HG02610 (cell line): ENCODE data around the gene CD44.
A peak's percentile ranks its signal among the peaks of the same experiment; 100 is the strongest.

ENCODE experiments used
- ATAC-seq: cut with Tn5 transposase; IDR thresholded peaks from one replicate; pipeline ENCODE4 v1.9.1; 2021; ENCODE audit warnings: mild to moderate bottlenecking, moderate library complexity; ENCODE audit not compliant: unreplicated experiment

Gene CD44

DNA sequence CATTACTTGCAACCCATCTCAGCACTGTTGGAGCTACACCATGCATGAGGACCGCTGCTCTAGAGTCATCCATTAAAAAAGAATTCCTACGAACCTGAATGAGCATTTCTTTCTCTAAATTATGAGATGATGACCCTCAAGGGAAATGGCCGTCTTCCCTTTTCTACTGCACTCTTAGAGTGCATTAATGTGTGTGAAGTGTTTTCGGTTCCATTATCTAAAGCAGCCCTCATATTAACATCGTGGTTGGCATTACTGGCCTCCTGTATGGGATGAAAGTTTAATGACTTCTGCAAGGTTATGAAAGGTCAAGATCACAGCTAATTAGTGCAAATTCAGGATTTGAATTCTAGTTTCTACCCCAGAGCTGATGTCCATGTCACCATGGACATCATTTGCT, 16.7 kb downstream of the CD44 start:
- ATAC-seq, result no peak

DNA sequence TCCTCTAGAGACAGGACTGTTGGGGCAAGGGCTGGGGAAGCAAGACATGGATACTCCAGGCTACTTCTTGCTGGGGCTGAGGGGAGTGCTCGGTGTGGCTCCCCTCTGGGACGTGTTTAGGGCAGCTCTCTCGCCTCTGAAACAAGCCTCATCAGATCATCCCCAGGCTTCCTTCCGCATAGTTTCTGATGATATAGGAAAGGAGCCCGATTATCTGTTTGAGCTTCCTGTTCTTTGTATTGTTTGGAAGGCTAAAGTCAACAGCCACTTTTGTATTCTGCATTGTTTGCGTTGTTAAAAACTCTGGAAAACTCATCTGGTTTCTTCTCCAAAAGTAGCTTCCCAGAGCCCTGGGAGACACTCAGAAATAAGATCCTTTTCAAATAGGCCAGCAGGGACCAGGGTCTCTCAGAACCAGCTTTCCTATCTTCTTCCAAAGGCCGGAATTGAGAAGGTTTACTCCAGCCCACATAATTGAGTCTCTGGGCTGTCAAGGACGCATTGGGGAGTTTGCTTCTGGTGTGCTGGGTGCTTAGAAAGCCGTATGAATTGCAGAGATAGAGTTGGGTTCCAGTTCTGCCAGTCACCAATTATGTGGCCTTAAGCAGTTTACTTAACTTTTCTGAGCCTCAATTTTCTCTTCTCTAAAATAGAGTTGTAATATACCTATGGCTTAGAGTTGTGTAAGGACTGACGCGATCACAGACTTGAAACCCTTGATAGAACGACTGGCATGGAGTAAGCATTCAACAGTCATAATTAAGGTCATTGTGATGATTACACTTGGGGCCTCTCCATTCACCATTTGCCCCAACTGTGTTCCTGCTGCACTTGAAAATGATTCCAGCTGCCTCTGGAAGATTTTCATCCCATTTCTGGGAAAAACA, 19.1 kb downstream of the CD44 start:
- no peak for ATAC-seq

- no peak for ATAC-seq
These were observed 19.9 kb downstream of the CD44 start for GRCh38 chr11:35158701-35159510.

DNA sequence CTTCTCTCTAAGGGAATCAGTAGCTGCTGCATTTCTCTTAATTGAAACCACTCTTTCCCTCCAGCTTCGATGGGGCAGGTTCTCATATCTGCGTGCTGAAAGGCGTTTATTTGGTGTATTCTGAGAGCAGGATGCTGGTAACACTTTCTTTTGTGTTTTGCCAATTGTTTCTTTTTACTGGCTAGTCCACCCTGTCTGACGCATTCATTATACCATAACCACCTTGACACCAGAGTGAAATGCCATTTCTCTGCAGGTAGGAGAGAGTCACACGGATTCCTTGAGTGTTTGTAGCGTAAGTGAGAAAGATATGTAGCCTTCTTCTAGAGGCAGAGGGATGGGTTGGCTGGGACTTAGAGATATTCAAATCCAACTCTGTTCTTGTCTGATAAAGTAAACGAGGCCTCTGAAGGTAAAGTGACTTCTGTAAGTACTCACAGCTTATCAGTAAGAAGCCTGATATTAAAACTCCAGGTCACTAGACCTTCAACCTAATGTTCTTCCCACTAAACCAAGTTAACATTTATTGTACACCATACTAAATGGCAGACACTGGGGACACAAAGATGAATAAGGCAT, 21.4 kb downstream of the CD44 start:
- no peak for ATAC-seq

- ATAC-seq, result no peak
These were observed 22.1 kb downstream of the CD44 start for GRCh38 chr11:35160902-35161597.

GRCh38 chr11:35162745-35163144, 23.8 kb downstream of the CD44 start:
- no peak for ATAC-seq

GRCh38 chr11:35163209-35163608, 24.2 kb downstream of the CD44 start:
- ATAC-seq, result no peak

GRCh38 chr11:35163702-35164496, 24.9 kb downstream of the CD44 start:
- ATAC-seq, result no peak

- ATAC-seq, result no peak
These were observed 26.1 kb downstream of the CD44 start for GRCh38 chr11:35165030-35165422.

- ATAC-seq, result peak; percentile 79
These were observed 26.7 kb downstream of the CD44 start for GRCh38 chr11:35165423-35166368.

- peak; percentile 2 for ATAC-seq
These were observed 27.7 kb downstream of the CD44 start for GRCh38 chr11:35166369-35167360.

GRCh38 chr11:35167426-35167954, 28.5 kb downstream of the CD44 start:
- ATAC-seq, result no peak

- no peak for ATAC-seq
These were observed 29.7 kb downstream of the CD44 start for GRCh38 chr11:35168671-35169070.

DNA sequence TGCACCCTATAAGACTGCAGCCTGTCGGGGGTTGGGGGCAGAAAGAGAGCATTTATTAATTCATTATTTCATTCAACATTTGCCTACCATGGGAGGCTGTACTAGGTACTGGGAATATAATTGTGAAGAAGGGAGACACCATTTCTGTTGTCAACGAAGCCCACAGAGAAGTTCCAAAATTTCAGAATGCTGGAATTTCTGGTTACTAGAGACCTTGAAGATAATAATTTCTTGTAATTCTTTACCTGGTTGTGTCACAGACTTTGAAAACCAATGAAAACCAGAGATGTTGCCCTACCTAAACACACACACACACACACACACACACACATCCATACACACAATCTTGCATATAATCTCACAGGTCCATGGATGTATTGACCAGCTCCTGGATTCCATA, 30.1 kb downstream of the CD44 start:
- no peak for ATAC-seq

- no peak for ATAC-seq
These were observed 30.8 kb downstream of the CD44 start for GRCh38 chr11:35169754-35170153.

DNA sequence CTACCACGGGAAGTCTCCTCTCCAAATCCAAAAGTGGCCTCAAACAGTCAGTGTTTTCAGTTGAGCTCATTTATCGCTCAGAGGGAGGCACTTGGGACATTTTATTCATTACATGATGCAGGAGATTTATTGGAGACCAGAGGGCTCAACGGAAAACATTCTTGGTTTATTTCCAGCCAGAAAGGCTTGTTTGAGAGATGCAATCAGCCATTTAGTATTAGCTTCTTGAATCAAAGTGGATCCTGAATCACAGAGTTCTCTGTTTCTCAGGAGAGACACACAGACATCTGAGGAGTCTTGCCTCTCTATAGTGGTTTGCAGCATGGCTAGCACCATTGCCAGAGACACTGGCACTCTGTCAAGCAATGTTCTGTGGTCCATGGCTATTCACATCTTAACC, 31.5 kb downstream of the CD44 start:
- ATAC-seq, result no peak

GRCh38 chr11:35171226-35171625, 32.3 kb downstream of the CD44 start:
- no peak for ATAC-seq
